CD4-positive, alpha-beta memory T cell (primary cell): ENCODE results near the gene GALNTL6. TPM values are rescaled to one million over a fixed set of nuclear protein-coding genes. Genes with fewer than 3 reads are reported as not detected.

ENCODE experiments used
- CTCF ChIA-PET: fragments of 350-600 bp; sonication (Branson Sonifier 250); formaldehyde crosslinking; loops from one replicate; lab custom pipeline; 2021; ENCODE audit warnings: inconsistent platforms; ENCODE audit not compliant: partially characterized antibody; lab: Charles Lee
- POLR2A ChIA-PET: fragments of 350-600 bp; sonication (Branson Sonifier 250); formaldehyde crosslinking; loops from one replicate; lab custom pipeline; 2021; ENCODE audit not compliant: partially characterized antibody; lab: Charles Lee
- DNase-seq, 5 donors: peaks; one replicate each; pipeline versions ENCODE4 v3.0.0 to v3.0.0-alpha.2; 2020 to 2022; ENCODE audit warnings: mixed read lengths in 1 of 5
- H3K27ac ChIP-seq: one replicate; pipeline ENCODE4 v1.7.0; 2013; ENCODE audit warnings: low read depth, low read length
- H3K27me3 ChIP-seq: 2 replicates; pipeline ENCODE4 v1.7.0; 2013; ENCODE audit warnings: mild to moderate bottlenecking, low read length, moderate library complexity; ENCODE audit not compliant: insufficient read depth
- H3K36me3 ChIP-seq: 2 replicates; pipeline ENCODE4 v1.7.0; 2013; ENCODE audit warnings: mild to moderate bottlenecking, low read length, moderate library complexity; ENCODE audit not compliant: insufficient read depth
- H3K4me1 ChIP-seq: 2 replicates; pipeline ENCODE4 v1.7.0; 2013; ENCODE audit warnings: mild to moderate bottlenecking, low read length, moderate library complexity; ENCODE audit not compliant: insufficient read depth
- H3K4me3 ChIP-seq, 2 donors: one replicate each; pipeline ENCODE4 v1.7.0; 2013; ENCODE audit warnings: low read length in 2 of 2, mild to moderate bottlenecking in 1 of 2
- H3K9me3 ChIP-seq, 2 donors: one replicate each; pipeline ENCODE4 v1.7.0; 2013; ENCODE audit warnings: low read length in 2 of 2, control low read depth in 1 of 2; ENCODE audit not compliant: control insufficient read depth in 1 of 2
- H3K27ac Mint-ChIP-seq, 7 donors: one replicate each; pipeline ENCODE4 v1.8.0; 2020 to 2021; ENCODE audit warnings: mixed read lengths in 7 of 7, mild to moderate bottlenecking in 6 of 7, inconsistent platforms in 3 of 7, moderate library complexity in 3 of 7
- H3K27me3 Mint-ChIP-seq, 2 donors: one replicate each; pipeline ENCODE4 v1.8.0; 2020 to 2021; ENCODE audit warnings: mixed read lengths in 2 of 2
- H3K36me3 Mint-ChIP-seq, 2 donors: one replicate each; pipeline ENCODE4 v1.8.0; 2020 to 2021; ENCODE audit warnings: mixed read lengths in 2 of 2, inconsistent platforms in 1 of 2, mild to moderate bottlenecking in 1 of 2
- H3K4me1 Mint-ChIP-seq, 4 donors: one replicate each; pipeline ENCODE4 v1.8.0; 2020 to 2021; ENCODE audit warnings: mixed read lengths in 4 of 4, mild to moderate bottlenecking in 1 of 4
- H3K4me3 Mint-ChIP-seq, 8 donors: one replicate each; pipeline ENCODE4 v1.8.0; 2020 to 2021; ENCODE audit warnings: mixed read lengths in 8 of 8, mild to moderate bottlenecking in 7 of 8, moderate library complexity in 6 of 8, inconsistent platforms in 3 of 8
- H3K9me3 Mint-ChIP-seq, 8 donors: one replicate each; pipeline ENCODE4 v1.8.0; 2020 to 2021; ENCODE audit warnings: mixed read lengths in 8 of 8, mild to moderate bottlenecking in 5 of 8, inconsistent platforms in 3 of 8, moderate library complexity in 1 of 8
- intact Hi-C: fragments of 100-400 bp; cut with micrococcal nuclease; formaldehyde crosslinking; loops from one replicate; pipeline ENCODE4 v1.15.1; 2023
- polyA plus RNA-seq, 2 donors: library from polyadenylated mRNA; unstranded; fragments of 300-500 nt; fragmentation: Illumina TruSeq; gene quantifications; one replicate each; pipeline ENCODE4 v1.2.3, GENCODE V29; 2021
- total RNA-seq, 2 experiments: library from RNA; stranded (reverse); gene quantifications; one replicate each; pipeline ENCODE4 v1.2.3, GENCODE V29; 2021

The GALNTL6 gene
- total and polyA plus RNA-seq, 4 experiments from 2014 or later: not detected

DNA sequence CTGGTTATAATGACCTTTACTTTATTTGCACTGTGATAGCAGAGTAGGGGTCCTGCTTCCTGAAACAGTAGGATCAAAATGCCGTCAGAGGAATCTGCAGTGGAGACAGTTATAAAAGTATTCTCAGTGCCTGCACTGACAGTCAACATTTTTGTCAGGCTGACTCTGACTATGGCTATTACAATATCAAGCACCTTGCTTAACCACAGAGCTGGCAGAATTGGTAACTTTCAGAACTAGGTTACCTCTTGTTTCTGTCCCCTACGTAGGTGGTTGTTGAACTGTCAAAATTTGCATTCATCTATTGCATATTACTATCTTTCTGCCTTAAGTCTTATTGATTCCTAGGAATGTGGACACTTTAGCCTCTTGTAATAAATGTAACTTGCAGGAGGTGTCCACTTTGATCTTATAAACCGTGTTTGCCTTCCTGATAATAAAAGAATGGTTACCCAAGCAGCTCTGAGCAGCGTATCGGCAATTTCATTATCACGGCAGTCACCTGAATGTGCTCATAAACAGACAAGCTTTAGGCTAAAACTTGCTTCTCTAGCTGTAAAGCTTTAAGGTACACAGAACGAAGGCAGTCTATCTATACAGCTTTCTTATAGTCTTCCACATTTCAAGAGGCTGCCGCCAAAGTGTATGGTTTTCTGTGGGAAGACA is 1002.4 kb downstream of the GALNTL6 start:
- DNase-seq: no peak
- Mint-ChIP-seq H3K4me1 (no peaks in the 10 kb centered on the region), H3K36me3 (no peaks in the 10 kb centered on the region), H3K27me3 (no peaks in the 10 kb centered on the region), H3K9me3 (no peaks in the 10 kb centered on the region), H3K27ac (no peak overlapping the region), H3K4me3 (no peak overlapping the region)
- Histone ChIP-seq H3K27me3 (no peaks in the 10 kb centered on the region), H3K36me3 (no peaks in the 10 kb centered on the region), H3K4me1 (no peaks in the 10 kb centered on the region), H3K4me3 (no peak overlapping the region), H3K9me3 (no peaks in the 10 kb centered on the region), H3K27ac (no peak overlapping the region)
- intact Hi-C loops: no loop called here
- ChIA-PET CTCF (no interaction called here), POLR2A (no interaction called here)

DNA sequence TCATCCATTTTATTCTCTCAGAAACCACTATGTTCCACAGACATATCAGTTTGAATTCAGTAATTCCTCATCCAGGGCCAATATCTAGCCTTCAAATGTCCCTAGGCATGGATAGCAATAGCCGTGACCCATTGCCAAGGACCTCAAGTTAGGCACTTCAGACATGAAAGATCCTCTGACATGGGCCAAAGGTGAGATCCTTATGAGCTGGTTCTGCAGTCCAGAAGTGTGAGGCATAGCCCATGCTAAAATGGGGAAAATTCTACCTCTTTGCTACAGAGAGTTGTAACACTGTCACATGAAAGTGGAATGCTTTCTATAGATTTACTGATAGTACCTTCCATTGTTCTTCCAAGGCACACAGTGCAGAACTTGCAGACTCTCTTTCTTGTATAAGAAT is 1005.7 kb downstream of the GALNTL6 start:
- intact Hi-C loops: no loop called here
- no peaks in the 10 kb centered on the region for H3K36me3 ChIP-seq
- CTCF ChIA-PET: interaction anchor here (1.2 kb wide), 1 partner anchor 10 kb away, joined by 3 read pairs; no protein-coding TSS in a partner anchor
- H3K36me3 Mint-ChIP-seq: no peaks in the 10 kb centered on the region
- no peak for DNase-seq
- no peak overlapping the region for H3K27ac ChIP-seq
- POLR2A ChIA-PET: no interaction called here
- H3K9me3 Mint-ChIP-seq: no peaks in the 10 kb centered on the region
- H3K4me3 Mint-ChIP-seq: no peak overlapping the region
- no peak overlapping the region for H3K27ac Mint-ChIP-seq
- no peaks in the 10 kb centered on the region for H3K4me1 Mint-ChIP-seq
- H3K9me3 ChIP-seq: no peaks in the 10 kb centered on the region
- no peaks in the 10 kb centered on the region for H3K4me1 ChIP-seq
- H3K4me3 ChIP-seq: no peak overlapping the region
- H3K27me3 ChIP-seq: no peaks in the 10 kb centered on the region
- H3K27me3 Mint-ChIP-seq: no peaks in the 10 kb centered on the region

DNA sequence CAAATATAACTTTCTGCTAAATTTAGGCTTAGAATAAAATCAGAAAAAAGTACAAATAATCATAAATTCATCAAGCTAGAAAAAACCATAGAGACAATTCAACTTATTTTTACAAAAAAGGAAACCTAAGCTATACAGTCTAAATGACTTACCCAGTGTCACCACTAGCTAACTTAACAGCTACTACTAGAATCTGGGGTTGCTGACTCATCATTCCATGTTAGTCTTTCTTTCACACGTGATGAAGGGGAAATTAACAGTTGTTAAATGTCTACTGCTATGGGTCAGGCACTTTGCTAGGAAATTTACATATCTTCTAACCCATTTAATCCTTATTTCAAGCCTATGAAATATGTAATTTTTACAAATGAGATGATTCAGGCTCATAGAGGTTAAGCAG is 1006.1 kb downstream of the GALNTL6 start:
- H3K9me3 Mint-ChIP-seq: no peaks in the 10 kb centered on the region
- intact Hi-C loops: no loop called here
- Histone ChIP-seq H3K36me3 (no peaks in the 10 kb centered on the region), H3K9me3 (no peaks in the 10 kb centered on the region), H3K4me3 (no peak overlapping the region), H3K27ac (no peak overlapping the region), H3K27me3 (no peaks in the 10 kb centered on the region), H3K4me1 (no peaks in the 10 kb centered on the region)
- no peaks in the 10 kb centered on the region for H3K4me1 Mint-ChIP-seq
- H3K27ac Mint-ChIP-seq: no peak overlapping the region
- H3K36me3 Mint-ChIP-seq: no peaks in the 10 kb centered on the region
- POLR2A ChIA-PET: no interaction called here
- CTCF ChIA-PET: interaction anchor here (1.2 to 1.4 kb wide), 2 partner anchors 9 to 12 kb away, joined by 3 read pairs; no protein-coding TSS in a partner anchor
- H3K4me3 Mint-ChIP-seq: no peak overlapping the region
- DNase-seq: no peak
- no peaks in the 10 kb centered on the region for H3K27me3 Mint-ChIP-seq

DNA sequence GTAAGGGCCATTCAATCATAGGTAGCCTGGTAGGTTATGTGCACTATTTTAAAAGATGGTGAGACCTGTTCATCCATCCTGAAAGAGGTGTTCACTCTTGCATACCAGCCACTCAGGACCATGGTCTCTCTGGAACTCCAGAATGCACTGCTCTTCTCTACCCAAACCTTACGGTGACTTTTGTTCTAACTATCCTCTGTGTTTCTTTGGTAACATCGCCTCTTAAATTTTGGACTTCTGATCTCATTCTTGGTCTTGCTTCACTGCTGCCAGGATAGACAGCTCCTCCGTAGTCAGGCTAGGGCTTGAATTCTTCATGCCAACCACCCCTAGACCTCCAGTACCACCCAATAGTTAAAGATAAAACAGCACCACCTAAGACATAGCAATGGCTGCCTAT is 1009.1 kb downstream of the GALNTL6 start:
- H3K4me1 Mint-ChIP-seq: no peaks in the 10 kb centered on the region
- no peak for DNase-seq

DNA sequence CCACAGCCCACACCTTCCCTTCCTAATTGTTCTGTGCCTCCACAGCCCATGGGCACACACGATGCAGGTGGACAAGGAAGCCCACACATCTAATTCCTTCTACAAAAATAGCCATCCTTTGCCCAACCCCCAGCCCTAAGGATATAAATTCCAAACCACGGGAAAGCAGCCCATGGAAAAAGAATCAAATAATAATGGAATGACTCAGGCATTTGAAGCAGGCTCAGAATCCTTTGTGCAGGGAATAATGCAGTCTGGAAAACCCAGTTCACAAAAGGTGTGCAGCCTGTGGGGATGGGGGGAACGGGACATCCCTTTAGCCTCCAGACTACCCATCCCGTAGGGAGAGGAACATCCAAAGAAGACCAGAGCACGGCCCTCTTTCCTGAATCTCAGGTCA is 1013.1 kb downstream of the GALNTL6 start:
- Histone ChIP-seq H3K4me3 (no peak overlapping the region), H3K9me3 (no peaks in the 10 kb centered on the region), H3K27ac (no peak overlapping the region), H3K36me3 (no peaks in the 10 kb centered on the region), H3K27me3 (no peaks in the 10 kb centered on the region), H3K4me1 (no peaks in the 10 kb centered on the region)
- Mint-ChIP-seq H3K27me3 (peaks cover 0 to 4% of the 10 kb centered on the region in 2 donors), H3K36me3 (no peaks in the 10 kb centered on the region), H3K4me1 (no peaks in the 10 kb centered on the region), H3K9me3 (no peaks in the 10 kb centered on the region), H3K4me3 (no peak overlapping the region), H3K27ac (no peak overlapping the region)
- DNase-seq: no peak
- ChIA-PET POLR2A (no interaction called here), CTCF (no interaction called here)
- intact Hi-C loops: no loop called here

More for the DNA sequence above, 1009.1 kb downstream of the GALNTL6 start:
- no peaks in the 10 kb centered on the region for H3K9me3 ChIP-seq
- H3K36me3 ChIP-seq: no peaks in the 10 kb centered on the region
- H3K27ac ChIP-seq: no peak overlapping the region
- H3K4me1 ChIP-seq: no peaks in the 10 kb centered on the region
- Mint-ChIP-seq H3K27me3 (no peaks in the 10 kb centered on the region), H3K27ac (no peak overlapping the region), H3K9me3 (no peaks in the 10 kb centered on the region), H3K36me3 (no peaks in the 10 kb centered on the region), H3K4me3 (no peak overlapping the region)
- intact Hi-C loops: no loop called here
- H3K27me3 ChIP-seq: no peaks in the 10 kb centered on the region
- POLR2A ChIA-PET: no interaction called here
- CTCF ChIA-PET: interaction anchor here (1.6 kb wide), 1 partner anchor 11 kb away, joined by 4 read pairs; no protein-coding TSS in a partner anchor
- no peak overlapping the region for H3K4me3 ChIP-seq

DNA sequence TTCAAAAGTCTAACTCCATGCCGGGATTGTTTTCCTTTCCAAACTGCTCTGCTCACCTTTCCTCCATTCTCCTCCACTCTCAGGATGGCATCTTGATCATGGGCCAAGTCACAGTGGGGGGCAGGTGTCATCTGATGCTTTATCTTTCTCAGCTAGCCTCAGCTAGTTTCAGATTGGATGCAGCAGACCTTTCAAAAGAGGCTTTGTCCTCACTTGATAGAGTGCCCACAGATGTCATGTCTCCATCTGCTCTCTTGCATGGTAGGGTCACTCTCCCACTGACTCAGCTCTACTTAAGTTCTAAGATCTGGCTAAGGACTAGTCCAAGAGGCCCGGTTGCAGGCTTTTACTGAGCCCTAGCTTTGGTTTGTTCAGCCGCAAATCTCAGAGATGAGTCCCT is 1013.7 kb downstream of the GALNTL6 start:
- ChIA-PET POLR2A (no interaction called here), CTCF (no interaction called here)
- no peak overlapping the region for H3K27ac Mint-ChIP-seq
- intact Hi-C loops: no loop called here
- H3K4me3 Mint-ChIP-seq: no peak overlapping the region
- H3K4me1 Mint-ChIP-seq: no peaks in the 10 kb centered on the region
- no peaks in the 10 kb centered on the region for H3K9me3 ChIP-seq
- no peaks in the 10 kb centered on the region for H3K9me3 Mint-ChIP-seq
- H3K27me3 Mint-ChIP-seq: peaks cover 0 to 4% of the 10 kb centered on the region in 2 donors
- H3K27me3 ChIP-seq: no peaks in the 10 kb centered on the region
- no peaks in the 10 kb centered on the region for H3K36me3 ChIP-seq
- no peak for DNase-seq
- H3K4me3 ChIP-seq: no peak overlapping the region
- H3K36me3 Mint-ChIP-seq: no peaks in the 10 kb centered on the region
- H3K27ac ChIP-seq: no peak overlapping the region
- H3K4me1 ChIP-seq: no peaks in the 10 kb centered on the region

DNA sequence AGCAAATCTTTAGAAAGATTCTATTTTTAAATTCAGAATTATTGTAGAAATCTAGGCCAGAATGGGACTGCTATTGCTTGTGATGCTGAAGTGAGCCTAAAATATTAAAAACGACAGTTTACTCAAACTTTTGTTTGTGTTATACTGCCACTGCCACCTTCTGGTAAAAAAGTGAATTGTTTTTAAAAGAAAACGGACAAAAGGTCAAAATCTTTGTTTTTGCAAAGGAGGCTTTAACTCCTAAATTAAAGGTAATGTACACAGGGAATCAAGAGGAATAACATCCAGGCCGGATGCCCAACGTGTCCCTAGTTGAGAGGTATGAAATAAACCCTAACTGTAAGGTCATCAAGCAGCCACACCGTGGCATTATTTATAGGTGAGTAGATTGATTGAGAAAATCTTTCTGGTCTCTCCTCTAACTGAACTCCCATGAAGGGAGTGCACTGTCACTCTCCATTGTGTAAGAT is 1017.1 kb downstream of the GALNTL6 start:
- H3K36me3 Mint-ChIP-seq: no peaks in the 10 kb centered on the region

More for the DNA sequence above, 1017.1 kb downstream of the GALNTL6 start:
- H3K9me3 ChIP-seq: no peaks in the 10 kb centered on the region
- H3K27ac Mint-ChIP-seq: no peak overlapping the region
- H3K4me3 Mint-ChIP-seq: no peak overlapping the region
- ChIA-PET CTCF (no interaction called here), POLR2A (no interaction called here)
- H3K36me3 ChIP-seq: no peaks in the 10 kb centered on the region
- intact Hi-C loops: no loop called here
- H3K4me1 ChIP-seq: no peaks in the 10 kb centered on the region
- no peak overlapping the region for H3K4me3 ChIP-seq
- H3K9me3 Mint-ChIP-seq: no peaks in the 10 kb centered on the region
- H3K27ac ChIP-seq: no peak overlapping the region
- H3K27me3 ChIP-seq: no peaks in the 10 kb centered on the region
- DNase-seq: no peak
- H3K27me3 Mint-ChIP-seq: peaks cover 0 to 4% of the 10 kb centered on the region in 2 donors
- H3K4me1 Mint-ChIP-seq: peaks cover 0 to 2% (median 0%) of the 10 kb centered on the region in 4 donors
